BE2C (cell line): ENCODE results near the gene EHD1.

Experiments used
- DNase-seq: peaks from one replicate; pipeline ENCODE4 v3.0.0-alpha.2; 2020
- H3K27me3 ChIP-seq: fragments of 250-450 bp; sonication (Bioruptor Pico); 2 replicates; pipeline ENCODE4 v1.5.1; 2020; ENCODE audit warnings: mild to moderate bottlenecking
- H3K36me3 ChIP-seq: fragments of 250-450 bp; sonication (Bioruptor Pico); 2 replicates; pipeline ENCODE4 v1.5.1; 2020; ENCODE audit warnings: mild to moderate bottlenecking
- H3K4me1 ChIP-seq: fragments of 250-450 bp; sonication (Bioruptor Pico); 2 replicates; pipeline ENCODE4 v1.5.1; 2020
- H3K4me3 ChIP-seq: 2 replicates; pipeline ENCODE4 v1.5.1; 2011; ENCODE audit warnings: low read depth, low read length
- H3K9me3 ChIP-seq: fragments of 250-450 bp; sonication (Bioruptor Pico); 2 replicates; pipeline ENCODE4 v1.5.1; 2020
- TF ChIP-seq, protein P1 (sequence below): IDR thresholded peaks from 2 replicates; pipeline ENCODE4 v1.5.1; 2012; ENCODE audit warnings: mild to moderate bottlenecking, low read depth, low read length

EHD1 gene

DNA sequence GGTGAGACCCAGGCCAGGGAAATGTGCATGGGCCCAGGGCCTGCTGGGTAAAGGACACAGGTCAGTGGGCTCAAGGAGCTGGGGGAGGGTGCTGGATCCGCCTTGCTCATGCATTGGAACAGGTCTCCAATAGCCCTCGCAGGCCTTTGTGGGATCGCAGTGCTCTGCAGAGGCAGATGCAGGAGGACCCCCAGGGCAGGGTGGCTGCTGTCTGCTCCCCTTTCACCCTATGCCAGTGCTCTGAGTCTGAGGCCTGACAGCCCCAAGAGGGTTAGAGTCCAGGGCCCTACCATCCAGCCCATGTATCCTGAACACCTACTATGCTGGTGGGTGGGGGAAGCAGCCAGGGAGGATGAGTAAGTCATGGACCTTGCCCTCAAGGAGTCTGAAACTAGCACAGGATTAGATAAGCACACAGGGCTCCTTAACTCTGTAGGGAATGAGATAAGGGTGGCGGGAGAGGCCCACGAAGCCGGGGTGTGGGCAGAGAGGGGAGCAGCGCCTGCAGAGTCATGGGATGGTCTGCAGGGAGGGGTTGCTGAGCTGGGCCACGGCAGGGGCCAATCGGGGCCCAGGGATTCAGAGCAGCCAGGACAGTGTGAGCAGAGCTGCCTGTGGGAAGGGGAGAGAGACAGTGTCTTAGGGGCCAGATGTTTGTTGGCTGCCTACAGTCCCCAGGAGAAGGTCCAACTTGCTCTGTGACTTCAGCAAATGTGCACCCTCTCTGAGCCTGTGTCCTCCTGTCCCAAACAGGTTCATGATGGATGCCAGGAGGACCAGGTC, 10.5 kb upstream of the EHD1 start:
- Histone ChIP-seq H3K4me1 (peaks cover 3% of the 10 kb centered on the region), H3K36me3 (no peaks in the 10 kb centered on the region), H3K27me3 (no peaks in the 10 kb centered on the region), H3K9me3 (no peaks in the 10 kb centered on the region), H3K4me3 (no peak overlapping the region)
- TF ChIP-seq, protein P1, sequence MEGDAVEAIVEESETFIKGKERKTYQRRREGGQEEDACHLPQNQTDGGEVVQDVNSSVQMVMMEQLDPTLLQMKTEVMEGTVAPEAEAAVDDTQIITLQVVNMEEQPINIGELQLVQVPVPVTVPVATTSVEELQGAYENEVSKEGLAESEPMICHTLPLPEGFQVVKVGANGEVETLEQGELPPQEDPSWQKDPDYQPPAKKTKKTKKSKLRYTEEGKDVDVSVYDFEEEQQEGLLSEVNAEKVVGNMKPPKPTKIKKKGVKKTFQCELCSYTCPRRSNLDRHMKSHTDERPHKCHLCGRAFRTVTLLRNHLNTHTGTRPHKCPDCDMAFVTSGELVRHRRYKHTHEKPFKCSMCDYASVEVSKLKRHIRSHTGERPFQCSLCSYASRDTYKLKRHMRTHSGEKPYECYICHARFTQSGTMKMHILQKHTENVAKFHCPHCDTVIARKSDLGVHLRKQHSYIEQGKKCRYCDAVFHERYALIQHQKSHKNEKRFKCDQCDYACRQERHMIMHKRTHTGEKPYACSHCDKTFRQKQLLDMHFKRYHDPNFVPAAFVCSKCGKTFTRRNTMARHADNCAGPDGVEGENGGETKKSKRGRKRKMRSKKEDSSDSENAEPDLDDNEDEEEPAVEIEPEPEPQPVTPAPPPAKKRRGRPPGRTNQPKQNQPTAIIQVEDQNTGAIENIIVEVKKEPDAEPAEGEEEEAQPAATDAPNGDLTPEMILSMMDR, result no peak
- no peak for DNase-seq

- Histone ChIP-seq H3K9me3 (no peaks in the 10 kb centered on the region), H3K36me3 (no peaks in the 10 kb centered on the region), H3K4me3 (no peak overlapping the region; the same call in 1 of the 2 replicates), H3K27me3 (no peaks in the 10 kb centered on the region), H3K4me1 (peaks cover 3% of the 10 kb centered on the region)
- DNase-seq, result no peak
- TF ChIP-seq, protein P1, result no peak
These were observed 9.9 kb upstream of the EHD1 start for GRCh38 chr11:64888406-64888728.

DNA sequence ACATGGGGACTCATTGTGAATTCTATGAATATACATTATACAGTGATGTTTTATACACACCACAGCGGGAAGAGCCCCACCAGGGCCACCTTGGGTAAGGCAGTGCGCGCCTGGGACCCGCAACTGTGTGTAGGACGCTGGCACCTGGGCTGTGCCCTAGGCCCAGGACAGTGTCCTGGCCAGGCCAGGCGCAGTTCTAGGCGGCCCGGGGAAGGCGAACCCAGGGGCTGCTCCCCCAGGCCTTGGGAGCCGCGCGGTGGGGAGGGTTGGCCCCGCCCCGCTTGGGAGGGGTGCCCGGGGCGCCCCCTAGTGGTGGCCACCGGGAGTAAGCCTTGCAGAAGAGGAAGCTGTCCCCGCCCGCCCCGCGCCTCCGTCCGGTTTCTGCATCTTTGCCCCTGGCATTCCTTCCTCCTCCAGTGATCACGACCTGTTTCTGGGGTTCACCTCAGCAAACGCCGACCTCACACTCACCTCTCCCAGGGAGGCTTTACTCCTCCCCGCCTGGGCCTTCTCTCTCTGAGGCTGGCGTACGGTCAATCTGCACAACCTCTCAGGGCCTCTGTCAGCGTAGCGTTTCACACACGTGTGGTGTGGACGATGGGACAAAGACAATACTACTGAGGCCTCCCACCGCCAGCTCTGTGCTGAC, 9.5 kb upstream of the EHD1 start:
- H3K4me3 ChIP-seq, result peak overlapping the region; percentile 29; the same call in 1 of the 2 replicates
- TF ChIP-seq, protein P1, result peak; percentile 65
- H3K4me1 ChIP-seq, result peaks cover 3% of the 10 kb centered on the region

DNA sequence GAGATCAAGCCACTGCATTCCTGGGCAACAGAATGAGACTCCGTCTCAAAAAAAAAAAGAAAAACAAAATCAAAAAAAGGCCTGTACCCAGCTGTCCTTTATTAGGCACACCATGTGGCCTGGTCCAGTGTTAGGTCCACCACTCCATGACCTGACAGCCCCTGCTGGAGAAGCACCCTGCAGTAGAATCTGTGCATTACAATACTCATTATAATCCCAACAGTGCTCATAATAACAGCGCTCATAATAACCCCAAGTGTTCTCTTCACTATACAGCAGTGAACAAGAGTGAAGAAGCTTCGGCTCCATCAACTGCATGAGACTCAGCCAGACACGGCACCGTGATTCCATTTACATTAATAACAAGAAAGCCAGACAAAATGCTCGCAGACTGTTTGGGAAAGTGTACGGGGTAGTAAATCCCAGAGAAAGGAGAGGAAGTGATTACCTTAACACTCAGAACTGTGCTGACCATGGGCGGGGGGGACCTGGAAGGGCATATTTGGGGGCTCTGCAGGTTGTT, 8.9 kb upstream of the EHD1 start:
- H3K36me3 ChIP-seq, result no peaks in the 10 kb centered on the region
- H3K4me3 ChIP-seq, result no peak overlapping the region
- TF ChIP-seq, protein P1, result 0 out of 2 replicates have a peak, but pooled peaks have one; percentile 7
- no peak for DNase-seq
- H3K27me3 ChIP-seq, result no peaks in the 10 kb centered on the region
- H3K4me1 ChIP-seq, result peaks cover 3% of the 10 kb centered on the region
- H3K9me3 ChIP-seq, result no peaks in the 10 kb centered on the region

More for the DNA sequence above, 9.5 kb upstream of the EHD1 start:
- Histone ChIP-seq H3K36me3 (no peaks in the 10 kb centered on the region), H3K27me3 (no peaks in the 10 kb centered on the region), H3K9me3 (no peaks in the 10 kb centered on the region)
- DNase-seq, result peak; percentile 72

DNA sequence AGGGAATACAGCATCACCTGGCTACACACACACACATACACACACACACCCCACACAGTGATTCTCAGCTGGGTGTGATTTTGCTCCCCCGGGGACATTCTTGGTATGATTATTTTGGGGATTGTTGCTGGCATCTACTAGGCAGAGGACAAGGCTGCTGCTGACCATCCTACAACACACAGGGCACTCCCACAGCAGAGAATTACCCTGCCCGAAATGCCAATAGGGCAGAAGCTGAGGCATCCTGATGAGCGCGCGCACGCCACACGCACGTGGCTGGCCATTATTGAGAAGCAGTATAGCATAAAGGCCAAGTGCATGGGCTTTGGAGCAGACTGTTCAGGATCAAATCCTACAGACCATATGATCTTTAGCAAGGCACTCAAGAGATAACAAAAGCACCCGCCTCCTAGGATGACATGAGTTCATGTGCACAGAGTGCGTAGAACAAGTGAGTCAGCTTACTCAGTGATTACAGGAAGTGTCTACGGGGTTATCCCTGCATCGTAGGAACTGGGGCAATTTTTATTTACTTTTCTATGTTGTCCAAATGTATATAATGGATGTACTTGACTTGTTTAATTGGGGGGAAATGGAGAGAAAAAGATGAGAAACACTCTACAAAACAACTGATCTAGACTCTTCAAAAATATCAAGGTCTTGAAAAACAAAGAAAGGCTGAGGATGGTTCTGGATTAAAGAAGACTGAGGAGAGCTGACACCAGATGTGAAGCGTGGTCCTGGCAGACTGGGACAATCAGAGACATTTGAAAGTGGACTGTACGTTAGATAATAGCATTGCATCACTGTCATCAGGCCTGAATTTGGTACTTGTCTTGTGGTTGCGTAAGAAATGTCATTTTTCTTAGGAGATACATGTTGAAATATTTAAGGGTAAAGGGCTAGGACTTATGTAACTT, 7.2 kb upstream of the EHD1 start:
- TF ChIP-seq, protein P1, result no peak
- no peaks in the 10 kb centered on the region for H3K27me3 ChIP-seq
- H3K4me3 ChIP-seq, result no peak overlapping the region
- no peaks in the 10 kb centered on the region for H3K9me3 ChIP-seq
- no peak for DNase-seq
- no peaks in the 10 kb centered on the region for H3K36me3 ChIP-seq
- H3K4me1 ChIP-seq, result peaks cover 3% of the 10 kb centered on the region
